C4-2B (cell line): ENCODE data around the gene PARD3.

ENCODE experiments used
- CTCF ChIP-seq: fragments of 450-650 bp; conservative IDR thresholded peaks from 2 replicates; pipeline ENCODE4 v1.5.1; 2017; ENCODE audit warnings: mild to moderate bottlenecking
- ZFX ChIP-seq: fragments of 450-650 bp; IDR thresholded peaks from 2 replicates; pipeline ENCODE4 v1.6.1; 2017

DNA sequence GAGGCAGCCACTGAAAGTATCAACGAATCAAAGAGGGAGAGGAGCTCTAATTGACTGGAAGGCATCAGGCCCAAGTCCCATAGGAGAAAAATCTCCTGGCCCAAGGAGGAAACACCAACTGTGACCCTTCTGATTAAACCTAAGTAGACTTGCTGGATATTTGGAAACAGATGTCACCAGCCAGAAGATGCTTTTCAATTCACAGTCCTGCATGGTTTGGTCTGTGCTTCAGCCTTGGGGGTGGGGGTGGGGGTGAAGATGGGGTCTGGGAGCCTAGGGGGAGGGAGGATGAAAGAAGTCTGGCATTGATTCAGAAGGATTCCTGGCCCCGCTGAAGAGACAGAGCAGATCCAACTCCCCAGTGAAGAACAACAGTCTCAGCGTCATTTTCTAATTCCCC is 623.7 kb downstream of the PARD3 start:
- TF ChIP-seq CTCF = no peak
- TF ChIP-seq ZFX = no peak
